T follicular helper cell (primary cell): ENCODE measurements around the gene C19orf25.
"Not testable (repeated sequence)": the region's sequence is repeated elsewhere in the genome, so short reads cannot be mapped to it uniquely, and the experiment has no call there.

Experiments
- DNase-seq: peaks from one replicate; pipeline ENCODE4 v3.0.0-alpha.2; 2020; ENCODE audit warnings: low read depth

C19orf25 gene

GRCh38 chr19:1481893-1482360 lies 2.9 kb upstream of the C19orf25 start:
- no peak for DNase-seq

GRCh38 chr19:1481224-1481892 lies 2.3 kb upstream of the C19orf25 start:
- no peak for DNase-seq

- DNase-seq, result not testable (repeated sequence)
Observed at GRCh38 chr19:1477056-1477455, 2.0 kb downstream of the C19orf25 start.

GRCh38 chr19:1475751-1476437 lies 3.1 kb downstream of the C19orf25 start:
- DNase-seq, result no peak

GRCh38 chr19:1474765-1475351 lies 4.2 kb downstream of the C19orf25 start:
- DNase-seq, result no peak

- DNase-seq, result no peak
Observed at GRCh38 chr19:1474011-1474764, 4.8 kb downstream of the C19orf25 start.

GRCh38 chr19:1473085-1473851 lies 5.7 kb downstream of the C19orf25 start:
- DNase-seq, result no peak

- DNase-seq, result no peak
Observed at GRCh38 chr19:1472231-1473084, 6.6 kb downstream of the C19orf25 start.

- no peak for DNase-seq
Observed at GRCh38 chr19:1471515-1472160, 7.4 kb downstream of the C19orf25 start.

- DNase-seq, result no peak
Observed at GRCh38 chr19:1471010-1471514, 8.0 kb downstream of the C19orf25 start.

GRCh38 chr19:1470305-1471009 lies 8.6 kb downstream of the C19orf25 start:
- DNase-seq, result peak; percentile 59

- no peak for DNase-seq
Observed at GRCh38 chr19:1470055-1470304, 9.0 kb downstream of the C19orf25 start.

- no peak for DNase-seq
Observed at GRCh38 chr19:1469255-1470054, 9.6 kb downstream of the C19orf25 start.

- no peak for DNase-seq
Observed at GRCh38 chr19:1468821-1469254, 10.2 kb downstream of the C19orf25 start.

- DNase-seq, result no peak
Observed at GRCh38 chr19:1468274-1468820, 10.7 kb downstream of the C19orf25 start.

- DNase-seq, result no peak
Observed at GRCh38 chr19:1467490-1468273, 11.3 kb downstream of the C19orf25 start.

- DNase-seq, result no peak
Observed at GRCh38 chr19:1467215-1467489, 11.9 kb downstream of the C19orf25 start.
